ENCODE results near the gene NDUFA5.
"Not testable (repeated sequence)": the region's sequence is repeated elsewhere in the genome, so short reads cannot be mapped to it uniquely, and the experiment has no call there.

The NDUFA5 gene

GRCh38 chr7:123555484-123555883, 2.1 kb downstream of the NDUFA5 start:
- DNase-seq, result no peak

GRCh38 chr7:123553159-123553558, 4.5 kb downstream of the NDUFA5 start:
- no peak for DNase-seq

- DNase-seq, result no peak
These were observed 5.0 kb downstream of the NDUFA5 start for GRCh38 chr7:123552641-123553040.

- not testable (repeated sequence) for DNase-seq
These were observed 5.5 kb downstream of the NDUFA5 start for GRCh38 chr7:123552134-123552533.

- no peak for DNase-seq
These were observed 9.2 kb downstream of the NDUFA5 start for GRCh38 chr7:123548406-123548805.

GRCh38 chr7:123539871-123540270, 17.7 kb downstream of the NDUFA5 start:
- DNase-seq, result no peak

- no peak for DNase-seq
These were observed 18.7 kb downstream of the NDUFA5 start for GRCh38 chr7:123538897-123539296.

GRCh38 chr7:123538189-123538714, 19.4 kb downstream of the NDUFA5 start:
- DNase-seq, result no peak

- DNase-seq, result no peak
These were observed 20.5 kb downstream of the NDUFA5 start for GRCh38 chr7:123537026-123537642.

GRCh38 chr7:123535517-123535916, 22.1 kb downstream of the NDUFA5 start:
- no peak for DNase-seq

GRCh38 chr7:123534383-123535260, 23.0 kb downstream of the NDUFA5 start, which contains the start of gene IQUB:
Gene IQUB, minus strand, starts transcription at chr7:123534595. Its CDS starts 22,255 bp downstream, at chr7:123512340.
- peak; percentile 98 for DNase-seq

- no peak for DNase-seq
These were observed 23.7 kb downstream of the NDUFA5 start for GRCh38 chr7:123533929-123534382.

- DNase-seq, result no peak
These were observed 24.1 kb downstream of the NDUFA5 start for GRCh38 chr7:123533553-123533917.

- DNase-seq, result peak; percentile 32
These were observed 24.6 kb downstream of the NDUFA5 start for GRCh38 chr7:123532788-123533552.

- DNase-seq, result not testable (repeated sequence)
These were observed 25.3 kb downstream of the NDUFA5 start for GRCh38 chr7:123532343-123532742.

GRCh38 chr7:123530035-123530591, 27.5 kb downstream of the NDUFA5 start:
- not testable (repeated sequence) for DNase-seq

- DNase-seq, result no peak
These were observed 29.4 kb downstream of the NDUFA5 start for GRCh38 chr7:123528265-123528664.

GRCh38 chr7:123527712-123528225, 29.8 kb downstream of the NDUFA5 start:
- not testable (repeated sequence) for DNase-seq

GRCh38 chr7:123526533-123526932, 31.1 kb downstream of the NDUFA5 start:
- DNase-seq, result not testable (repeated sequence)

- no peak for DNase-seq
These were observed 35.6 kb downstream of the NDUFA5 start for GRCh38 chr7:123522066-123522465.

GRCh38 chr7:123505221-123505620, 52.4 kb downstream of the NDUFA5 start:
- no peak for DNase-seq

GRCh38 chr7:123502201-123502600, 55.4 kb downstream of the NDUFA5 start:
- no peak for DNase-seq
